Neuronal stem cell (in vitro differentiated cells): ENCODE results near the gene PCCB.

ENCODE experiments used
- DNase-seq: peaks from one replicate; pipeline ENCODE4 v3.0.0-alpha.2; 2013; ENCODE audit warnings: low spot score
- H2AFZ ChIP-seq: one replicate; pipeline ENCODE4 v1.6.1; 2013; ENCODE audit warnings: mild to moderate bottlenecking, low read length, inconsistent platforms
- H2AK5ac ChIP-seq: 2 replicates; pipeline ENCODE4 v1.6.1; 2013; ENCODE audit warnings: low read depth, mild to moderate bottlenecking, inconsistent platforms, low read length, moderate library complexity, mixed read lengths
- H2BK120ac ChIP-seq: 2 replicates; pipeline ENCODE4 v1.6.1; 2013; ENCODE audit warnings: low read depth, mild to moderate bottlenecking, inconsistent platforms, low read length, moderate library complexity, mixed read lengths
- H2BK12ac ChIP-seq: one replicate; pipeline ENCODE4 v1.6.1; 2013; ENCODE audit warnings: low read length, inconsistent platforms
- H2BK15ac ChIP-seq: 2 replicates; pipeline ENCODE4 v1.6.1; 2013; ENCODE audit warnings: mild to moderate bottlenecking, low read length, inconsistent platforms, mixed read lengths
- H2BK5ac ChIP-seq: one replicate; pipeline ENCODE4 v1.6.1; 2013; ENCODE audit warnings: inconsistent platforms, mild to moderate bottlenecking, low read length, moderate library complexity
- H3K14ac ChIP-seq: one replicate; pipeline ENCODE4 v1.6.1; 2013; ENCODE audit warnings: low read length, inconsistent platforms
- H3K18ac ChIP-seq: 2 replicates; pipeline ENCODE4 v1.6.1; 2013; ENCODE audit warnings: low read length, inconsistent platforms
- H3K23ac ChIP-seq: 2 replicates; pipeline ENCODE4 v1.6.1; 2013; ENCODE audit warnings: low read depth, mild to moderate bottlenecking, mixed read lengths, low read length, inconsistent platforms; ENCODE audit not compliant: poor library complexity
- H3K27ac ChIP-seq: replicated peaks from 3 replicates; pipeline ENCODE4 v1.5.1; 2013; ENCODE audit warnings: low read length, inconsistent platforms
- H3K27me3 ChIP-seq, 3 experiments: 2 replicates each; pipeline ENCODE4 v1.6.1; 2013; ENCODE audit warnings: low read length in 3 of 3, mild to moderate bottlenecking in 2 of 3, inconsistent platforms in 1 of 3, low read depth in 1 of 3, mixed read lengths in 1 of 3, moderate library complexity in 1 of 3; ENCODE audit not compliant: control insufficient read depth in 3 of 3, insufficient read depth in 3 of 3
- H3K36me3 ChIP-seq, 2 donors: replicated peaks in 1 of 2; 2 replicates each; pipeline ENCODE4 v1.6.1; 2013; ENCODE audit warnings: low read length in 2 of 2; ENCODE audit not compliant: control insufficient read depth in 2 of 2, insufficient read depth in 2 of 2
- H3K4ac ChIP-seq: 2 replicates; pipeline ENCODE4 v1.6.1; 2013; ENCODE audit warnings: inconsistent platforms, mild to moderate bottlenecking, low read length, moderate library complexity
- H3K4me1 ChIP-seq, 2 donors: 1 replicate in 1 of 2; 2 replicates in 1 of 2; pipeline ENCODE4 v1.6.1; 2013; ENCODE audit warnings: low read length in 2 of 2, low read depth in 1 of 2; ENCODE audit not compliant: control insufficient read depth in 2 of 2, insufficient read depth in 1 of 2
- H3K4me2 ChIP-seq: one replicate; pipeline ENCODE4 v1.6.1; 2013; ENCODE audit warnings: mild to moderate bottlenecking, low read length, inconsistent platforms; ENCODE audit not compliant: insufficient read depth, poor library complexity, severe bottlenecking
- H3K4me3 ChIP-seq, 2 donors: 2 replicates each; pipeline ENCODE4 v1.5.1; 2013; ENCODE audit warnings: low read length in 2 of 2, mild to moderate bottlenecking in 2 of 2, inconsistent platforms in 1 of 2, moderate library complexity in 1 of 2
- H3K79me1 ChIP-seq: one replicate; pipeline ENCODE4 v1.6.1; 2013; ENCODE audit warnings: low read depth, mild to moderate bottlenecking, inconsistent platforms, low read length, moderate library complexity
- H3K9ac ChIP-seq: one replicate; pipeline ENCODE4 v1.6.1; 2013; ENCODE audit warnings: mild to moderate bottlenecking, low read depth, low read length, inconsistent platforms; ENCODE audit not compliant: poor library complexity
- H3K9me3 ChIP-seq, 2 donors: replicated peaks in 1 of 2; 2 replicates each; pipeline versions ENCODE3 to v1.6.1; 2013; ENCODE audit warnings: low read length in 2 of 2, mild to moderate bottlenecking in 2 of 2, inconsistent platforms in 1 of 2, low read depth in 1 of 2, mixed read lengths in 1 of 2, moderate library complexity in 1 of 2; ENCODE audit not compliant: control insufficient read depth in 2 of 2, insufficient read depth in 1 of 2
- H4K8ac ChIP-seq: one replicate; pipeline ENCODE4 v1.6.1; 2013; ENCODE audit warnings: low read depth, mild to moderate bottlenecking, inconsistent platforms, low read length, moderate library complexity
- H4K91ac ChIP-seq: one replicate; pipeline ENCODE4 v1.6.1; 2013; ENCODE audit warnings: low read length, low read depth, mild to moderate bottlenecking, inconsistent platforms; ENCODE audit not compliant: poor library complexity
- WGBS, 2 donors: extraction: QIAGEN DNeasy Blood & Tissue Kit; methylation state at CpG; one replicate each; pipeline ENCODE4 v1.1.7; 2013; ENCODE audit warnings: missing lambda C conversion rate in 2 of 2, mixed read lengths in 1 of 2; ENCODE audit not compliant: insufficient read length in 2 of 2, insufficient replicate concordance in 1 of 2; ENCODE audit errors: extremely low coverage in 2 of 2; 5-methylcytosine and 5-hydroxymethylcytosine counted together

Gene PCCB

DNA sequence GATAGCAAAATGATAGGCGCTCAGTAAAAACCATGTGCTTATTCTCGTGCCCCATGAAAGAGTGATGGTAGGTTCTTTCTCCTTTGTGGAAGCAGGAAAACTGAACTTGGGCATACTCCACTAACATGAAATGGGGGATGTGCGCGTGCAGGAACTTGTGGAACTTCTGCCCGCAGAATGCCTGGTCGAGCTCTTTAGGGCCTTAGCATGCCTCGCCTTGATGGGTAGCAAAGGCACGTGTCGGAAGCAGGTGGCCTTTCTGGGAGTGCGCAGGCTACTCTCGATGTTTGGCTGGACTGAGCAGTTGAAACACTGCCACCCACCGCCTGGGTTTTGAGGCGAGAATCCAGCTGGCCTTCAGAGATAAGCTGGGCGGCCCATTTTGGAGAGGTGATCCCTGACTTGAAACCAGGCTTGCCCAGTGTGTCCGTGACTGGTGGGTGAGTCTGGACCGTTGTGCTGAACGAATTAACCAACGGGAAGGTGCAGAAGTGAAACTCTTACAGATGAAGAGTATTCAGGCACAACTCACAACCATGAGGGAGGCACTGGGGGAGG, 842 bp downstream of the PCCB start:
- Histone ChIP-seq H2BK5ac (no peak overlapping the region), H3K4me1 (peaks cover 5 to 7% of the 10 kb centered on the region in 2 donors), H3K79me1 (peaks cover 6% of the 10 kb centered on the region), H2AFZ (peak overlapping the region; percentile 96), H2AK5ac (no peak overlapping the region), H3K9ac (peak overlapping the region; percentile 2), H3K4ac (no peak overlapping the region), H3K18ac (no peak overlapping the region), H2BK12ac (no peak overlapping the region), H4K8ac (no peak overlapping the region), H3K14ac (no peak overlapping the region), H4K91ac (no peak overlapping the region), H3K4me2 (peak overlapping the region; percentile 63), H3K27ac (no peak overlapping the region), H3K23ac (no peak overlapping the region), H3K36me3 (peaks cover 0 to 8% of the 10 kb centered on the region in 2 donors), H3K9me3 (no peaks in the 10 kb centered on the region), H2BK120ac (no peak overlapping the region), H2BK15ac (no peak overlapping the region), H3K4me3 (peak overlapping the region; percentile 74 to 89), H3K27me3 (peaks cover 0 to 4% (median 0%) of the 10 kb centered on the region in 3 experiments)
- DNase-seq: peak; percentile 14
- WGBS, 2 donors: no CpG with 5 or more reads among the region's 18 CpGs

DNA sequence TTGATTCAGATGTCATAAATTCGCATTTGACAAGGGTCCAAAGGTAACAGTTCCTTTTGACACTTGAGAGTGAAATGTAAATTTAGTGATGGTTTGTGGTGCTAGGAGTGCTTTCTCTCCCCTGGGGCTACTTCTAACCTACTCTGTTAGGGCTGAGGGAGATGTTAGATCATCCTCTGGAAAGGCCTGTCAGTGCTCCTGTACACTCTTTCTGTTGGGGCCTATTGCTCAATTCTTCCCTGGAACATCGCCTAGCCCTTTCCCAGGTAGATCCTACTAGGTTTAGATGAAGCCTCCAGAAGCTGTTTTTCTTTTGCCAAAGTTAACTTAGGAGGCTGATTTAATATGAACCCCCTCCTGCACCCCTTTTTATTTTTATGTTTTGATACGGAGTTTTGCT, 1.4 kb downstream of the PCCB start:
- no CpG with 5 or more reads among the region's 3 CpGs for WGBS, 2 donors
- no peak overlapping the region for H2BK15ac ChIP-seq
- H3K4me2 ChIP-seq: no peak overlapping the region
- no peak overlapping the region for H3K4ac ChIP-seq
- no peak overlapping the region for H3K9ac ChIP-seq
- no peak overlapping the region for H4K8ac ChIP-seq
- no peak overlapping the region for H3K23ac ChIP-seq
- H4K91ac ChIP-seq: no peak overlapping the region
- H2BK120ac ChIP-seq: no peak overlapping the region
- H2AK5ac ChIP-seq: no peak overlapping the region
- H3K4me3 ChIP-seq: peak overlapping the region in 1 of 2 donors; percentile 74
- H2AFZ ChIP-seq: no peak overlapping the region
- H3K36me3 ChIP-seq: peaks cover 2 to 13% of the 10 kb centered on the region in 2 donors
- H2BK5ac ChIP-seq: no peak overlapping the region
- peaks cover 5 to 7% of the 10 kb centered on the region in 2 donors for H3K4me1 ChIP-seq
- no peak for DNase-seq
- no peak overlapping the region for H3K14ac ChIP-seq
- no peak overlapping the region for H3K18ac ChIP-seq
- peaks cover 0 to 4% (median 0%) of the 10 kb centered on the region in 3 experiments for H3K27me3 ChIP-seq
- H3K27ac ChIP-seq: no peak overlapping the region
- H2BK12ac ChIP-seq: no peak overlapping the region
- H3K9me3 ChIP-seq: no peaks in the 10 kb centered on the region
- H3K79me1 ChIP-seq: peaks cover 8% of the 10 kb centered on the region

DNA sequence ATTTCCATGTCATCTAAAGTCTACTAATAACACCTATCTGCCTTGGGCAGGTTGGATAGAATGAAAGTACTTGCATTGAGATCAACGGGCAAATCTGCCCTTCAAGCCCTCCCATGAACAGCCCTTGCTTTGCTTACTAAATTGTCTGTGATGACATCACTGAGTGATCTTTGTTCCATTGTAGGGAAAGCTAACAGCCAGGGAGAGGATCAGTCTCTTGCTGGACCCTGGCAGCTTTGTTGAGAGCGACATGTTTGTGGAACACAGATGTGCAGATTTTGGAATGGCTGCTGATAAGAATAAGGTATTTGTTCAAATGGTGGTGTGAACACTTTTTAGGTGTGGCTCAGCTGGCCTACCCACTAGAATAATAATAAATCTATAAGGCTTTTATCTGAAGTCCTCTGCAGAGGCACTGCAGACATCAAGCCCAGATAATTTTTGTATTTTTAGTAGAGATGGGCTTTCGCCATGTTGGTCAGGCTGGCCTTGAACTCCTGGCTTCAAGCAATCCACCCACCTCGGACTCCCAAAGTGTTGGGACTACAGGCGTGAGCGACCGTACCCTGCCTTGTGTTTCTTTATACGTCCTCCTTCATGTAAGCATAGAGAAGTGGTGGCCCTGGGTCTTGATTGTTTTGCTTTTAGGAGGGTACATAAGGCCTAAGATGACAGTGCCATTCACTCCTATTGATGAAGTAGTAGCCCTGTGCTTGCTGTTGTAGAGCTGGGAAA, 5.7 kb downstream of the PCCB start:
- Histone ChIP-seq H3K36me3 (peaks cover 8 to 49% of the 10 kb centered on the region in 2 donors), H3K27ac (no peak overlapping the region), H3K9me3 (no peaks in the 10 kb centered on the region), H2AFZ (no peak overlapping the region), H2BK120ac (no peak overlapping the region), H3K18ac (no peak overlapping the region), H2BK5ac (no peak overlapping the region), H2AK5ac (no peak overlapping the region), H3K14ac (no peak overlapping the region), H3K4me2 (no peak overlapping the region), H3K4me3 (no peak overlapping the region), H3K79me1 (peaks cover 7% of the 10 kb centered on the region), H2BK15ac (no peak overlapping the region), H4K91ac (no peak overlapping the region), H3K9ac (no peak overlapping the region), H3K27me3 (no peaks in the 10 kb centered on the region), H3K23ac (no peak overlapping the region), H2BK12ac (no peak overlapping the region), H3K4ac (no peak overlapping the region), H4K8ac (no peak overlapping the region), H3K4me1 (peaks cover 4 to 5% of the 10 kb centered on the region in 2 donors)
- DNase-seq: no peak
- no CpG with 5 or more reads among the region's 8 CpGs for WGBS, 2 donors

DNA sequence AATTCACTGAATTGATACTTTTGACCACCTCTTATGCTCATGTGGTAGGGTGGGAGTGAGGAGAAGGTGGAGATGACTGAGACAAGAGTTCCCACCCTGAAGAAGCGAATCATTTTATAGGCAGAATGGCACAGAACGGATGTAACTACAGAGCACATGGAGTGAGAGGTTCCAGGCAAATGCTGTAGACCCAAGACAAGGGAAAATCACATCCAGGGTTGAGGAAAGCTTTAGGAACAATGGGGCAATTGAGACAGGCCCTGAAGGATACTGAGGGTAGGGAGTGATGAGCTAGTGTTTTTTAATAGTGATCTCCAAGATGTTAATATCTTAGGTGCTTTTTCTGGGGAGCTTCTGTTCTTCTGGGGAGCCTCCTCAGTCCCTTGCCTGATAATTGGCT, 8.1 kb downstream of the PCCB start:
- Histone ChIP-seq H3K27me3 (no peaks in the 10 kb centered on the region), H3K4me1 (peaks cover 0 to 2% of the 10 kb centered on the region in 2 donors), H3K18ac (no peak overlapping the region), H2BK120ac (no peak overlapping the region), H3K9ac (no peak overlapping the region), H3K14ac (no peak overlapping the region), H2BK5ac (no peak overlapping the region), H4K8ac (no peak overlapping the region), H3K27ac (no peak overlapping the region), H3K9me3 (no peaks in the 10 kb centered on the region), H3K4me3 (no peak overlapping the region), H4K91ac (no peak overlapping the region), H3K36me3 (peaks cover 10 to 69% of the 10 kb centered on the region in 2 donors), H2AFZ (no peak overlapping the region), H3K79me1 (peaks cover 2% of the 10 kb centered on the region), H2AK5ac (no peak overlapping the region), H3K4ac (no peak overlapping the region), H2BK12ac (no peak overlapping the region), H3K4me2 (no peak overlapping the region), H2BK15ac (no peak overlapping the region), H3K23ac (no peak overlapping the region)
- DNase-seq: no peak
- WGBS, 2 donors: no CpG with 5 or more reads among the region's 2 CpGs
